Astrocyte (in vitro differentiated cells and primary cell): ENCODE results near the gene PCLAF.

Experiments used
- EZH2 ChIP-seq: IDR thresholded peaks from 2 replicates; pipeline ENCODE4 v1.6.1; 2012; ENCODE audit warnings: mild to moderate bottlenecking, low read length, inconsistent platforms; ENCODE audit not compliant: insufficient read depth
- TF ChIP-seq, protein P1 (sequence below): IDR thresholded peaks from 2 replicates; pipeline ENCODE4 v1.5.1; 2011; ENCODE audit warnings: low read depth, mild to moderate bottlenecking, inconsistent platforms, low read length, moderate library complexity; ENCODE audit not compliant: insufficient read depth

GRCh38 chr15:64341961-64342360 is 39.3 kb downstream of the PCLAF start:
- TF ChIP-seq, protein P1, sequence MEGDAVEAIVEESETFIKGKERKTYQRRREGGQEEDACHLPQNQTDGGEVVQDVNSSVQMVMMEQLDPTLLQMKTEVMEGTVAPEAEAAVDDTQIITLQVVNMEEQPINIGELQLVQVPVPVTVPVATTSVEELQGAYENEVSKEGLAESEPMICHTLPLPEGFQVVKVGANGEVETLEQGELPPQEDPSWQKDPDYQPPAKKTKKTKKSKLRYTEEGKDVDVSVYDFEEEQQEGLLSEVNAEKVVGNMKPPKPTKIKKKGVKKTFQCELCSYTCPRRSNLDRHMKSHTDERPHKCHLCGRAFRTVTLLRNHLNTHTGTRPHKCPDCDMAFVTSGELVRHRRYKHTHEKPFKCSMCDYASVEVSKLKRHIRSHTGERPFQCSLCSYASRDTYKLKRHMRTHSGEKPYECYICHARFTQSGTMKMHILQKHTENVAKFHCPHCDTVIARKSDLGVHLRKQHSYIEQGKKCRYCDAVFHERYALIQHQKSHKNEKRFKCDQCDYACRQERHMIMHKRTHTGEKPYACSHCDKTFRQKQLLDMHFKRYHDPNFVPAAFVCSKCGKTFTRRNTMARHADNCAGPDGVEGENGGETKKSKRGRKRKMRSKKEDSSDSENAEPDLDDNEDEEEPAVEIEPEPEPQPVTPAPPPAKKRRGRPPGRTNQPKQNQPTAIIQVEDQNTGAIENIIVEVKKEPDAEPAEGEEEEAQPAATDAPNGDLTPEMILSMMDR, result no peak
- TF ChIP-seq EZH2, result no peak
